IPS DF 19.7 (cell line): ENCODE data around the gene TGM5.
"Not testable (repeated sequence)": the region's sequence is repeated elsewhere in the genome, so short reads cannot be mapped to it uniquely, and the experiment has no call there.

ENCODE experiments used
- DNase-seq: peaks from one replicate; pipeline ENCODE4 v3.0.0-alpha.2; 2013; ENCODE audit warnings: low read depth, low spot score

TGM5 gene

GRCh38 chr15:43218908-43219706 is 47.6 kb downstream of the TGM5 start:
- peak; percentile 73 for DNase-seq

- DNase-seq = no peak
Observed at GRCh38 chr15:43215961-43216360, 50.8 kb downstream of the TGM5 start.

GRCh38 chr15:43214592-43215295 is 52.0 kb downstream of the TGM5 start:
- no peak for DNase-seq

- DNase-seq = no peak
Observed at GRCh38 chr15:43214169-43214568, 52.6 kb downstream of the TGM5 start.

- no peak for DNase-seq
Observed at GRCh38 chr15:43213466-43213865, 53.3 kb downstream of the TGM5 start.

GRCh38 chr15:43212951-43213350 is 53.8 kb downstream of the TGM5 start:
- DNase-seq = no peak

GRCh38 chr15:43212299-43212698 is 54.4 kb downstream of the TGM5 start:
- no peak for DNase-seq

- DNase-seq = no peak
Observed at GRCh38 chr15:43211224-43211735, 55.4 kb downstream of the TGM5 start.

- DNase-seq = no peak
Observed at GRCh38 chr15:43210807-43211206, 55.9 kb downstream of the TGM5 start.

- DNase-seq = no peak
Observed at GRCh38 chr15:43210172-43210745, 56.5 kb downstream of the TGM5 start.

GRCh38 chr15:43209059-43209824 is 57.5 kb downstream of the TGM5 start:
- peak; percentile 30 for DNase-seq

GRCh38 chr15:43208052-43209002 is 58.4 kb downstream of the TGM5 start:
- DNase-seq = no peak

GRCh38 chr15:43207024-43207423 is 59.7 kb downstream of the TGM5 start:
- DNase-seq = no peak

- no peak for DNase-seq
Observed at GRCh38 chr15:43206054-43206453, 60.7 kb downstream of the TGM5 start.

GRCh38 chr15:43204016-43204901 is 62.5 kb downstream of the TGM5 start:
- no peak for DNase-seq

GRCh38 chr15:43199945-43200488 is 66.7 kb downstream of the TGM5 start:
- no peak for DNase-seq

GRCh38 chr15:43198992-43199391 is 67.7 kb downstream of the TGM5 start:
- no peak for DNase-seq

GRCh38 chr15:43198556-43198955 is 68.2 kb downstream of the TGM5 start:
- DNase-seq = not testable (repeated sequence)

GRCh38 chr15:43197773-43198172 is 69.0 kb downstream of the TGM5 start:
- not testable (repeated sequence) for DNase-seq
